Neutrophil (primary cell): ENCODE data around the gene GPC5.

ENCODE experiments used
- H3K27ac ChIP-seq: fragments of 200-600 bp; sonication (generic); 2 replicates; pipeline ENCODE4 v1.5.1; 2016; ENCODE audit warnings: mild to moderate bottlenecking, moderate library complexity
- H3K27me3 ChIP-seq: fragments of 200-600 bp; sonication (generic); 2 replicates; pipeline ENCODE4 v1.6.0; 2016; ENCODE audit warnings: mild to moderate bottlenecking
- H3K36me3 ChIP-seq: fragments of 200-600 bp; sonication (generic); 2 replicates; pipeline ENCODE4 v1.5.1; 2017
- H3K4me1 ChIP-seq, 2 experiments: fragments of 200-600 bp in 1 of 2; sonication (generic) in 1 of 2; 1 replicate in 1 of 2; 2 replicates in 1 of 2; pipeline versions ENCODE4 v1.5.1 to v1.6.1; 2013 to 2016; ENCODE audit warnings: low read depth in 1 of 2, low read length in 1 of 2, mild to moderate bottlenecking in 1 of 2, moderate library complexity in 1 of 2; ENCODE audit not compliant: control insufficient read depth in 1 of 2, insufficient read depth in 1 of 2
- H3K4me3 ChIP-seq, 2 experiments: fragments of 200-600 bp in 1 of 2; sonication (generic) in 1 of 2; 1 replicate in 1 of 2; 2 replicates in 1 of 2; pipeline ENCODE4 v1.5.1; 2013 to 2016; ENCODE audit warnings: low read depth in 1 of 2, low read length in 1 of 2, mild to moderate bottlenecking in 1 of 2, moderate library complexity in 1 of 2
- H3K9me3 ChIP-seq: fragments of 200-600 bp; sonication (generic); 2 replicates; pipeline ENCODE4 v1.5.1; 2016
- CTCF ChIP-seq: fragments of 200-600 bp; sonication (generic); IDR thresholded peaks from 2 replicates; pipeline ENCODE4 v1.5.1; 2016; ENCODE audit warnings: antibody characterized with exemption

Gene GPC5

DNA sequence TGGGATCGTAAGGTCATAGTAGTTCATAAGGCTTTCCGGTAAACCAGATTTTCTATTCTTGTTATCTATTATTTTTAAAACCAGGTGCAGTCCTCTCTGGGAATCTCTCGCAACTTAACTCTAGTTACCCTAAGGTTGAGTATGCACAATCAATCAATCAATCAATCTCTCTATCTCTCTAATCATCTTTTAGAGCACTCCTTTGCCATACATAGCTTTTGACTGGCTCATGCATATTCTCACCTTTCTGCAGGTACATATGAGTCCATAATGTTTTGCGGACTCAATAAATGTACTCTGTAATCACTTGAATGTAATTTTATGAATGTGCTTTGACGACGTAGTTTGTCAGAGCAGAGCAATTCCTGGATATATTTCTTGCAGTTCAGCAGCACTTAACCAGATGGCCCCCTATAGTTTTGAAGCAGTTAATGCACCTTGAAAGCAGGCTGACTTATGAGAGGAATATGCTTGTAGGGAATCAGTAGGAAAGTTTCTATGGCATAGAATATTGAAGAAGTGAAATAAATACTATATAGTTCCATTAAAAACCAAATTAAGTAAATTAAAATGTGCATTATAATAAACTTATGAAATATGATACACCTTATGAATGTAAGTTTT, 524.7 kb downstream of the GPC5 start:
- Histone ChIP-seq H3K36me3 (no peaks in the 10 kb centered on the region), H3K9me3 (no peaks in the 10 kb centered on the region), H3K4me1 (no peaks in the 10 kb centered on the region), H3K27ac (no peak overlapping the region), H3K27me3 (no peaks in the 10 kb centered on the region), H3K4me3 (no peak overlapping the region)
- no peak for TF ChIP-seq CTCF

DNA sequence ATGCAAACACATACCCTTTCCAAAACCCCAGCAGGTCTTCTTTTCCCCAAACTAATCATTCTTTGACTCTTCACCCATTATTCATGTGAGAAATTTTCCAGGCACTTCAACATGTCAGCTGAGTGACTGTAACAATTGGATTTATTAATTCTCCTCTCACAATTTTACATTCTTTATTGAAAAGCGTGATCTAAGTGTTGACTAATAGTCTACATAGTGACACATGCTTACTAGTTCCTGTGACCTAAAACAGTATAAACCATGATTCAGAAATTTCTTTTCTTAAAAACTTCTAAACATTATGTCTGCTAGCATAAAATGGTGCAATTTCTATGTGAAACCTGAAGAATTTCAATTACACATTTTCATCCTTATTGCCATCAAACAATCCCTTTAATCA, 532.3 kb downstream of the GPC5 start:
- H3K9me3 ChIP-seq: no peaks in the 10 kb centered on the region
- H3K4me3 ChIP-seq: no peak overlapping the region
- no peaks in the 10 kb centered on the region for H3K4me1 ChIP-seq
- no peaks in the 10 kb centered on the region for H3K27me3 ChIP-seq
- no peak overlapping the region for H3K27ac ChIP-seq
- TF ChIP-seq CTCF: no peak
- no peaks in the 10 kb centered on the region for H3K36me3 ChIP-seq

- Histone ChIP-seq H3K27me3 (no peaks in the 10 kb centered on the region), H3K9me3 (no peaks in the 10 kb centered on the region), H3K36me3 (no peaks in the 10 kb centered on the region), H3K4me3 (no peak overlapping the region), H3K4me1 (no peaks in the 10 kb centered on the region), H3K27ac (no peak overlapping the region)
- TF ChIP-seq CTCF: no peak
Measured at GRCh38 chr13:91934354-91934753, 535.9 kb downstream of the GPC5 start.

- Histone ChIP-seq H3K4me1 (no peaks in the 10 kb centered on the region), H3K36me3 (no peaks in the 10 kb centered on the region), H3K27ac (no peak overlapping the region), H3K9me3 (no peaks in the 10 kb centered on the region), H3K27me3 (no peaks in the 10 kb centered on the region), H3K4me3 (no peak overlapping the region)
- no peak for TF ChIP-seq CTCF
Measured at GRCh38 chr13:91946498-91947070, 548.2 kb downstream of the GPC5 start.

- Histone ChIP-seq H3K36me3 (no peaks in the 10 kb centered on the region), H3K4me1 (no peaks in the 10 kb centered on the region), H3K9me3 (no peaks in the 10 kb centered on the region), H3K27ac (no peak overlapping the region), H3K4me3 (no peak overlapping the region), H3K27me3 (no peaks in the 10 kb centered on the region)
- no peak for TF ChIP-seq CTCF
Measured at GRCh38 chr13:91948736-91949135, 550.3 kb downstream of the GPC5 start.
